Mucosa of gallbladder (tissue), 1 donor: ENCODE data around the gene TRPV4. TPM values are rescaled to one million over a fixed set of nuclear protein-coding genes. Genes with fewer than 3 reads are reported as not detected.
A peak's percentile ranks its signal among the peaks of the same experiment; 100 is the strongest.

Source experiments
- DNase-seq: peaks from one replicate; pipeline ENCODE4 v3.0.0-alpha.2; 2020; ENCODE audit warnings: low spot score
- total RNA-seq: library from RNA; stranded (reverse); gene quantifications from one replicate; pipeline ENCODE4 v1.2.1, GENCODE V29; 2021
- donor health status: DM: no; HTN: no; CAD: no.

TRPV4 gene
- total RNA-seq, 1 donor from 2014 or later, result 2.1 TPM

DNA sequence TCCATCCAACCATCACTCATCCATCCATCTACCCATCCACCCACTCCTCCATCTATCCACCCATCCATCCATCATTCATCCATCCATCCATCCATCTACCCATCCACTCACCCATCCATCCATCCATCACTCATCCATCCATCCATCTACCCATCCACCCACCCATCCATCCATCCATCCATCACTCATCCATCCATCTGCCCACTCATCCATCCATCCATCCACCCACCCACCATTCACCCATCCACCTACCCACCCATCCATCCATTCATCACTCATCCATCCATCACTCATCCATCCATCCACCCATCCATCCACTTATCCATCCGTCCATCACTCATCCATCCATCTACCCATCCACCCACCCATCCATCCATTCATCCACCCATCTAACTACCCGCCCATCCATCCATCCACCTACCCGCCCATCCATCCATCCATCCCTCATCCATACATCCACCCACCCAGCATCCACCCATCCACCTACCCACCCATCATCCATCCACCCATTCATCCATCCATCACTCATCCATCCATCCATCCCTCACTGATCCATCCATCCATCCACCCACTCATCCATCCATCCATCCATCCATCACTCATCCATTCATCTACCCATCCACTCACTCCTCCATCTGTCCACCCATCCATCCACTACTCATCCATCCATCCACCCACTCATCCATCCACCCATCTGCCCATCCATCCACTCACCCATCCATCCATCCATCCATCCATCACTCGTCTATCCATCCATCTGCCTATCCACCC, 24.1 kb downstream of the TRPV4 start:
- DNase-seq, result no peak

DNA sequence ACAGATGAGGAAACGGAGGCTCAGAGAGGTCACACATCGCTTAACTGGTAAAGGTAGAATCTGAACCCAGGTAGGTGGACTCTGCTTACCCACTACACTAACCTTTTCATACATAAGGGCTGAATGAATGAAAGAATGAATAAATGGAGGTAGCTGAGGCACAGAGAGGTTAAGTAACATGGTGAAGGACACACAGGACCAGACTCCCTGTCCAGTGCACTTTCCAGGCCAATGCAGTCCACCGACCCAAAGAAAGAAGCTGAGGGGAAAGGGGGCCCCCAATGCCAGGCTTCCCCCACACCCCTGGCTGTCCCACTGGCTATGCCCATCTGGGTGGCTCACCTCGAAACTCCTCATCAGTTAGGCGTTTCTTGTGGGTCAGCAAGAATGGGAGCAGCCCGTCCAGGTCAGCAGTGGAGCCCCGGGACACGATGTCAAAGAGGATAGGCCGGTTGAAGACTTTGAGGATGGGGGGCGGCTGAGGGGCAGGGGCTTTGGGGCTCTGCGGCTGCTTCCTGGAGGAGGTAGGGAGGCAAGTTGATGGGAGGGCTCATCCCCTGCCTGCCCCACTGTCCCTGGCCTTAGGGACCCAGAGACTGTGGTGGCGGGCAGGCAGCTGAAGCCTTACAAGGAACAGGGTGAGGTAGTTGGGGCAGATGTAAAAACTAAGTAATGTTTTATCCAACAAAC, 25.1 kb downstream of the TRPV4 start:
- no peak for DNase-seq

DNA sequence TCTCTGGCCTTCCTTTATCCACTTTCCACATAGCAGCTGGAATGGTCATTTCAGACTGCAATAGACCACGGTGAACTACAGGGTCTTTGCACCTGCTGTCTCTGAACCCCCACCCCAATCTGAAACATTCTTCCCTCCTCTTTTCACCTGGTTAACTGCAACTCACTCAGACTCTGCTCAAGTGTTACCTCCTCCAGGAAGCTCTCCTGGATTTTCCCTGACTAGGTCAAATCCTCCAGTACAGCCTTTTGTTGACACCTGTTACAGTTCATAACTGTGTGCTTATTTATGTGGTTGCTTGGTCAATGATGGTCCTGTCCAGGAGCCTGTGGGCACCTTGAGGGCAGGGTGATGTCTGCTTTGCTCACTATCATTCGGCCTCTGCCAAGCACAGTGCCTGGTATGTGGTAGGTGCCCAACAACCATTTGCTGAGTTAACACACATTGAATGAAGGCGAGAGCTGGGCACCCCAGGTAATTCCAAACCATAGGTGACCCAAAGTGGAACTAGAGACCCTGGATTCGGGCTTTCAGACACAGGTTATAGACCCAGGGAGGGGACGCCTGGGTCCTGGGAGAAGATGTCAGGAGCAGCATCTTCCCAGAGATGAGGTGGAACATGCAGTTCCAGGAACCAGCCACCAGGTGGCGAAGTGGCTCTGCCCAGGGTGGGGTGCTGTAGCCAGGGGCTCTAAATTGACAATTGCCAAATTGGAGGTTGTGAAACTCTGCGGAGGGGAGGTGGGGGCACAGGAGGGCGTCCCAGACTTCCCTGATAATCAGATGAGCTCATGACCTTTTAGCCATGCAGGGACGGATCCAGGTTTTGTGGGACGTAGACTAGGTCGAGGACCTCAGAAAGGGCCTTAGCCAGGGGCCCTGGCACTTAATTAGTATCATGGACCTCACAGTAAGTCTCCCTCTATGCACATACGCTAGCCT, 28.1 kb downstream of the TRPV4 start:
- peak; percentile 58 for DNase-seq

DNA sequence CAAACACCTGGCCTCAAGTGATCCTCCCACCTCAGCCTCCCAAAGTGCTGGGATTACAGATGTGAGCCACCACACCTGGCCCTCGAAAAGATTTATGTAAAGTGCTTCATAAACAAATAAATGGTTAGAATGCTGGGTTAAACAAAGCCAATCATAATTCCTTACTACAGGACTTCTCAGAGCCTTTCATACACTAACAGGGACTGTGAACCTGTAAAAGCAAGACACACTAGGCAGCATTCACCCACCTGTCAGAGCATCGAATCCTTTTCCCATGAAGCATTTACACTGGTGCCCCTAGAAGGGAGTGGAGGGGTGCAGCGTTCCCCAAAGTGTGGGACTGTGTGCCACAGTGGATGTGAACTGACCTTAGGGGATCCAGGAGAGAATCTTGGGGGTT, 29.5 kb downstream of the TRPV4 start:
- no peak for DNase-seq

DNA sequence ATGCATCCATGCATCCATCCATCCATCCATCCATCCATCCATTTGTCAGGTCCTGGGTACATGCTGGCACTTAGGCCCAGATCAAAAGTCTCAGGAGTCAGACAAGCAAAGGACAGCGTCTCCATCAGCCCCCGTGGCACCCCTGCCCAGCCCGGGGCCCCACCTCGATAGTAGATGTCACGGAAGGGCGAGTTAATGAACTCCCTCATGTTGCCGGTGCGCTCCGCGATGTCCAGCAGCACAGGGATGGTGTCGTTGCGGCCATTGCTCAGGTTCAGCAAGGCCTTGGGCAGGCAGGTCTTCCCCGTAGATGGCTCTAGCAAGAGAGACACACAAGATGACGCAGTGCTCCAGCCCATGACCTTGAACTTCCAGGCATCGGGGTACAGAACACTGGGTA, 30.4 kb downstream of the TRPV4 start:
- DNase-seq, result no peak

DNA sequence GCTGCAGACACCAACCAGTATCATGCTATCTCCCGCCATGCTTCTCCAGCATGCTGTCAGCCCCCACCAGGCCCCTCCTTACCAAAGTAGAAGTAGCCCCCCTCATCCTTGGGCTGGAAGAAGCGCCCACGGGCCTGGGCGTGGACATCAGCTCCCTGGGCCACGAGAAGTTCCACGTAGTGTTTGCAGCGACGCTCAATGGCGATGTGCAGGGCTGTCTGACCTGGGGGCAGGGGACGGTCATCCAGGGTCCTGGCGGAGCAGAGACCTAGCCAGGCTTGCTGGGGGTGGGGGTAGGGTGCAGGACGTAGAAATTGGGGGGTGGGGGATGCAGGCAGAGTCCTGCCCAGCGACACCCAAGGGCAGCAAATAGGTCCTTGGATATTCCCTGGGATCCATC, 32.7 kb downstream of the TRPV4 start:
- DNase-seq, result no peak

DNA sequence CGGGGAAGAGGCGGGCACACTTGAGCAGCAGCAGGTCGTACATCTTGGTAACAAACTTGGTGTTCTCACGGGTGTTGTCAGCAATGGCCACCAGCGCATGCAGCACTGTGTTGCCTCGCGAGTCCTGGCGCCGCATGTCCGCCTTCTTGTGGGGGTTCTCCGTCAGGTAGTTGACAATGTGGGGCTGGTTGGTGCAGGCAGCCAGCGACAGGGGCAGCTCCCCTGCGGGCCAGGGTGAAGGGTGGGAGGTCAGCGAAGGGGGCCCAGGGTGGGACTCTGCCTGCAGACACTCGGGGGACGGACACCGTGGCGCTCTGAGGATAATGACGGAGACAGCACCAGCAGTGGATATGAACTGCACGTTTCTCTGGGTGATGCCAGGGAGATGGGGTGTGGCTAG, 34.5 kb downstream of the TRPV4 start:
- DNase-seq, result no peak

DNA sequence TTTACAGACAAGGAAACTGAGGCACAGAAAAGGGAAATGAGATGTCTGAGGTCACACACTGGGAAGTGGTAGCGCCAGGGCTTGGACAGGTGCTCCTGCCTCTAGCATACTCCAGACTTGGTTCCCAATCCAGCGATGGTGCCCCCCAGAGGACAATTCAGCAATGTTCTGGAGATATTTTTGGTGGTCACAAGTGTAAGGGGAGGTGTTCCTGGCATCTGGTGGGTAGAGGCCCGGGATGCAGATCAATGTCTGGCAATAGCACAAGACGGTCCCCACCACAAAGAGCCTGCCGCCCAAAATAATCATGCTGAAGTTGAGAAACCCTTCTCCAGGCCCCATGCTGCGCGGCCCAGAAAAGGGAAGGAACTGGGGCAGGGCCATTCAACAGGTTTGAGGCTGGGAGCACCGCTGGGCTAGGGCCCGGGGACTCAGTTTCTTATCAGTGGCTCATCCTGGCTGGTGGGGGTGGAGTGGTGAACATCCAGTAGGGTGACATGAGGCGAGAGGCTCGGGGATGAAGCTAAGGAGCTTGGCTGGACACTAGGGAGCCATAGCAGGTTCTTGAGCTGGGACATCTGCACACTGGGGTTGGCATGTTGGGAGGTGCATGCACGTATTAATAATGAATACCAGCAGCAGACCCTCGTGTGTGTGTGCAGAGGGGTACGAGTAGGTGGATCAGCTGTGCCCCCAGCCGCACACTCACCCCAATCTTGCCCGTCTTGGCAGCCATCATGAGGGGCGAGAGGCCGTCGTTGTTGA, 35.1 kb downstream of the TRPV4 start:
- DNase-seq, result no peak

DNA sequence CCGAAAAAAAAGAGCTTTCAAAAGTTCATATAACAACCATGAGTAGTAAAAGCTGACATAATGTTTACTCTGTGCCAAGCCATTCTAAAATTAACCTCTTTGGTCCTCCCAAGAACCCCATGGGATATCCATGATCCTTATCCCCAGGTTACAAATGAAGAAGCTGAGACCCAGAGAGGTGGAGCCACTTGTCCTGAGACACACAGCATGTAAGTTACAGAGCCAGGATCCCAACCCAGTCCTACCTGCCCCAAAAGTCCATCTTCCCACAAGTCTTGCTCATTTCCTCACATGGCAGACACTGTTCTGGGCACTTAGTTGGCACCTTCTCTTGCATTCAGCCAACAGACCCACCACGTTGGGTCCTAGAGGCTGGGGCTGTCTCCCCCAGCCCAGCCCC, 37.1 kb downstream of the TRPV4 start:
- no peak for DNase-seq

DNA sequence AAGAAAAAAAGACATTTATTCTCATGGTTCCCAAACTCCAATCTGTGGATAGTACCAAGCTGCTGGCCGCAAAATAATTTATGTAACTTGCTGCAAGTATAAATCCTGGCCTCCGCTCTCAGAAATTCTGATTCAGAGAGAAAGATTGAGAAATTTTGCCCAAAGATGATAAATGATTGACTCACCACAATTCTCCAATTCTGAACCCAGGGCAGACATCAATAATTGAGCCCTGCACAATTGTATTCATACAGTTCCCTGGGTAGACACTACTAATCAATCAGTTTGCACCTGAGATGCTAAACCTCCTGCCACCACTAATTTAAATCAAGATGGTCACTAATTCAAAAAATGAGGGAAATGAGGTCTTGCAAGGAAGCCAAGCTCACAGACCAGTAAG, 38.2 kb downstream of the TRPV4 start:
- no peak for DNase-seq

DNA sequence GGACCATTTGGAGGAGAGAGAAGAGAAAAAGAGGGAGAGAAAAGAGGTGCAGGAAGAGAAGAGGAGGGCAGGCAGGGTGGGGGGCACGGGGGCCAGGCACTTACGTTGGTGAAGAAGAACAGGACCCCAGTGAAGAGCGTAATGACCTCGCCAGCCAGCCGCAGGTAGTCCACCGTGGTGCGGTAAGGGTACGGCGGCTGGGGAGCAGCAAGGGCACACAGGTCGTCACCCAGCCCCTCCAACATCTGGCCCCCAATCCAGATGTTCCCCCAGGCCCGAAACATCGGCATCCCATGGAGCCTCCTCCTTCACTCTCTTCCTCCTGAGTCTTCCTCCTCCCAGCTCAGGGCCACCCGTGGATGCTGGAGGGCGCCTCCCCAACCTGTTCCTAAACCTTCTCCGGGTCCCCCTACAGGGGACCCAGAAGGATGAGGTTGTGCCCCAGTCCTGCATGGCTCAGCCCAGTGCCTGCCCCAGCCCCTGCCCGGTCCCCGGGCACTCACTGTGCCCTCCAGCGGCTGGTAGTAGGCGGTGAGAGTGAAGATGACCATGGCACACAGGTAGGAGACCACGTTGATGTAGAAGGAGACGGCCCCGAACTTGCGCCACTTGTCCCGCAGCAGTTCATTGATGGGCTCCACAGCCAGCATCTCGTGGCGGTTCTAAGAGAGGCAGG, 39.2 kb downstream of the TRPV4 start:
- DNase-seq, result no peak

DNA sequence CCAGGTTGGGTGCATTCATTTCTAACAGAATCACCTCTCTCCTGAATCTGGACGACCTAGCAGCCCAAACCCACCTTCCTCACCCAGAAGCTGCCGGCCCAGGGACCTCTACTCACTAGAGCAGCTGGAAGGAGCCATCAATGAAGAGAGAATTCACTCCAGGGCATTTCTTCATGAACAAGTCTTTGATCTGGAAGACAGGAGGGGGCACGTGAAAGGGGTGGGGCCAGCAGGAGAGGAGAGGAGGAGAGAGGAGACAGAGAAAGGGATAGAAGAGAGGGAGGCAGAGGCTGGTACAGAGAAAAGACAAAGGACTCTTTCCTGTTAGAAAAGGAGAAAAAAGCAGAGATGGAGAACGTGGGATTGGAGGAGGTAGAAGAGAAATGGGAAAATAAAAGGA, 39.8 kb downstream of the TRPV4 start:
- no peak for DNase-seq

DNA sequence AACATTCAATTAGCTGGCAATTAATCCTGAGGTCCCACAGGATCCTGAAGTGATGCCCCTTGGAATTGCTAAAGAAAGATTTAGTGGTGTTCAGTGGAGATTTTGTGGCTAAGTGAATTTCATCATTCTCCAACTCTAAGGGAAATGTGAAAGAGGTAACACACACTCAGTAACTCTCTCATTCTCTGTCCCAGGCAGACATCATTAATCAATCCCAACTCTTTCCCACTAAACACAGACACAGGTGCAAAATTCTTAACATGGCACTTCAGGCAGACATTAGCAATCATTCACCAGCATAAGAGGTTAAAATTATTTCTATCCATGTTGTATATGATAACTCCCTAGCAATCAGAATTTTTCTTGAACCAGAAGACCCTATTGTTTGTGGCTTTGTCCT, 40.2 kb downstream of the TRPV4 start:
- no peak for DNase-seq

DNA sequence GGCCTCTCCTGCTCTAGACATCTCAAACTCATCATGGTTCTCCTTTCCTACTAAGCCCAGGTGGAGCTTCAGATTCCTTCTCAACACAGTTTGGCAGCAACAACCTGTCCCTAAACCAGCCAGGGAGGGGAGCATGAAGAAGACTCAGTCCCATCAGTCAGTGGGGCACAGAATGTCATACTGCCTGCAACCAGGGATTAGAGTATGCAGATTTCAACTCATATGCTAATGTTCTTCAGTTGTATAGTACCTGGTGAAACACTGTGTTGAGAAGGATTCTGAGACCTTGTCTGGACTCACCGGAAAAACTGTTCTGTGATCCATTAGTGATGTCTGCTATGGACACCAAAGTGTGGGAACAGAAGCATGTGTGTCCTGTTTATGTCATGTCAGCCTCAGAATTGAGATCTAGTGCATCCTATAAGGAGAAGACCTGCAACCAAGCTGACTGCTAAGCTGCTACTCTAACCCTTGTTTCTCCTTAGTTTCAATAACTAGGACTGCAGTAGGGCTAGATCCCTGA, 43.6 kb downstream of the TRPV4 start:
- no peak for DNase-seq

DNA sequence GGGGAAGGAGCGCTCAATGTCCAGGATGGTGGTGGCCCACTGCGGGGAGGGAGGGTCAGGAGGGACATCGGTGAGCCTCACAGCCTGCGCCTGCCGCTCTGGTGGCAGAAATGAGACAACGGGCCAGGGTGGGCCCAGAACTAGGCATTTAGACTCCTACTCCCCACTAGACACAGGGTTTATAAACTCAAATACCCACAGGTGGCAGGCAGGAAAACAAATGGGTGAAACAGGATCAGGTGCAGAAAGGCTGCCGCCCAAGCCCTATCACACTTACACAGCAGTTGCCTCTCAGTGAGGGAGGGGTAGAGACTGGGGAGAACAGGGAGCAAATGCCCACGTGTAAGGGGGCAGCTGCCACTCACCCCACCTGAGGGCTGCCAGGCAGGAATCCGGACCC, 46.4 kb downstream of the TRPV4 start:
- no peak for DNase-seq

DNA sequence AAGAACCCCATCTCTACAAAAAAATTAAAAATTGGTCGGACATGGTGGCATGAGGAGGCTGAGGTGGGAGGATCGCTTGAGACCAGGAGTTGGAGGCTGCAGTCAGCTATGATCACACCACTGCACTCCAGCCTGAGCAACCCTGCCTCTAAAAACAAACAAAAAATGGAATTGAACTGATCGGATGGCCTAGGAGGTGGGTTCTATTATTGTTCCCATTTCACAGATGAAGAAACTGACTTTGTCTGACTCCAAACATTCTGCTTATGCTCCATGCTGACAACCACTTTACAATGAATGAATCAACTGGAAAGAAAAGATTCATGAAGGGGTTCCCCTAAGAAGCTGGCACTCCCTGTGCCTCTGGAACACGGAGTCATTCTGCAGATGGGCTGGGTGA, 47.3 kb downstream of the TRPV4 start:
- no peak for DNase-seq

DNA sequence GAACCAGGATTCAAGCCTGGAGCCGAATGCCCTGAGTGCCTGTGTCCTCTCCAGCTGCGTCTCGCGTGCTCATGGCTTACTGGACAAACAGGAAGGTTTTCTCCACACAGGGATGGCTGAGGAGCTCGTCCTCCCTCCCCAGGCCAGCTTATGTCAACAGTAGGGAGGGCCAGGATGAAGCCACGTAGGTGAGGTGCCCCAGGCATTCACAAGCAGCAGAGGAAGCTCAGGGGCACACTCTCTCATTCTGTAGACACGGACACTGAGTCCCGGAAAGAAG, 49.3 kb downstream of the TRPV4 start:
- no peak for DNase-seq

DNA sequence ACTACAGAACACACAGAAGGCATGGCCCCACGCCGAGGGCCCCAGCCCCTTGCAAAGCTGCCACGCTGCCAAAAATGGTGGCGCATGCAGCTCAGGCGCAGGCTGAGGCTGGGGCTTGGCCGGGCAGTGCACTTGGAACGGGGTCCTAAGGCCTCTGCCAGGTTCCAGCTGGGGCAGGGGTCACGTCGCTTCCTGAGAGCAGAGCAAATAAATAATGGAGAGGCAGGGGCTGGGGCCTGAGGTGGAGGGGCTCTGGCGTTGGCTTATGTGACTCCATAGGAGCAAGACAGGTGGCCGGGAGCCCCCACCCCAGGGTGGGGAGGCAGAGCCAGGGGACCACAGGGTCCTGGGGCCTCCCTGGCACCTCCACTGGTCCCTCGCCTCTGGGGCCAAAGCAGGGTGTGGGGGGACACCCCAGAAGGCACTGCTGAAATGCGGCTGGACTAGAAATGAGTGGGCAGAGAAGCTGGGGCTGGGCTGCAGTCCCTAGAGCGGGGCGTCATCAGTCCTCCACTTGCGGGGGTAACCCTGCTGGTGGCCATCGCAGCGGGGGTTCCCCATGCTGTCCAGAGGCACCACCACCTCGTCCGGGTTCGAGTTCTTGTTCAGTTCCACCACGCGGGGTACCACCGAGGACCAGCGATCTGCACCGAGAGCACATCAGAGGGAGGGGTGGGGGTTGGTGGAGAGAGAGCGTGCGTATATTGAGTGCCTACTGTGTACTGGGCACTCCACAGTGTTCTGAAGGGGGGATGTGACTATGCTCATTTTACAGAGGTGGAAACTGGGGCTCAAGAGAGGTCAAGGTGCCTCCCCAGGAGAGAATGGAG, 49.8 kb downstream of the TRPV4 start:
- no peak for DNase-seq

DNA sequence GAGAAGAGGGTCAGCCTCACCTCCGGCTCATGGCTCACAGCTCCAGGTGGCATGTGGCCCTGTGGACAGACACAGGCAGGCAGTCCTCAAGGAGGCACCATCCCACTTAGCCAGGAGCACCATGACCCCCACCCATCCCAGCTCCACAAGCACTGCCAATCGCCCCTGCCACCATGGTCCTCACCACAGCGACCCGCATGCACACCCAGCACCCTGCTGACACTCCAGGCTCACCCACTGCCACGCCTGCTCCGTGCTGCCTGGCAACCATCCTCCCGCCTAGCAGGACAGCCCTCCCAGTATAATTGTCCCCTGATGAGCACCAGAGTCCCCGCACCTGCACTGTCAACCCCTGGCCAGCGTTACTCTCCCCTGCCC, 50.9 kb downstream of the TRPV4 start:
- no peak for DNase-seq

DNA sequence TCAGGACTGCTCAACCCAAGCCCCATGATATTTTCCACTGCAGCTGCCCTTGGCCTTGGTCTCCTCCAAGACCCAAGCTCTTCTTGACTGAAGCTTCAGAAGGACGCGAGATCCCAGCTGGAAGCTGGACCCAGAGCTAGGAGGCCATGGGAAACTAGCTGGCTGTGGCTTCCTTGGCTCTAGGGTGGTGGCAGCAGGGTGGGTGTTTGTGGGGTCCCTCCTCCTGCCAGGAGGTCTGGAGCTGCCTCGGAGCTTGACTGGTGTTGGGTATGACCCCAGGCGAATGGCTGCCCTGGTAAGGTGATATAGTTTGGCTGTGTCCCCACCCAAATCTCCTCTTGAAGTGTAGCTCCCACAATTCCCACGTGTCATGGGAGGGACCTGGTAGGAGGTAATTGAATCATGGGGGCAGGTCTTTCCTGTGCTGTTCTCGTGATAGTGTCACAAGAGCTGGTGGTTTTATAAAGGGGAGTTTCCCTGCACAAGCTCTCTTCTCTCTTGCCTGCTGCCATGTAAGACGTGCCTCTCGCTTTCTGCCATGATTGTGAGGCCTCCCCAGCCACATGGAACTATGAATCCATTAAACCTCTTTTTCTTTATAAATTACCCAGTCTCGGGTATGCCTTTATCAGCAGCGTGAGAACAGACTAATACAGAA, 51.4 kb downstream of the TRPV4 start:
- DNase-seq, result no peak
